Measurements from ENCODE around the gene EHD4.

EHD4 gene

GRCh38 chr15:41979493-41980266 is 7.3 kb upstream of the EHD4 start:
- no peak for DNase-seq (ENCODE audit: insufficient read length, low spot score)
- no peak for FAIRE-seq
- TF ChIP-seq CTCF (IDR thresholded peaks at IDR 0.05; ENCODE audit: insufficient read depth, missing control alignments) = no peak

- no peak for TF ChIP-seq CTCF (IDR thresholded peaks at IDR 0.05; ENCODE audit: insufficient read depth, missing control alignments)
- no peak for FAIRE-seq
- no peak for DNase-seq (ENCODE audit: insufficient read length, low spot score)
Measured at GRCh38 chr15:41978534-41978933, 6.2 kb upstream of the EHD4 start.

GRCh38 chr15:41977757-41978383 is 5.5 kb upstream of the EHD4 start:
- no peak for FAIRE-seq
- DNase-seq (ENCODE audit: insufficient read length, low spot score) = no peak
- TF ChIP-seq CTCF (IDR thresholded peaks at IDR 0.05; ENCODE audit: insufficient read depth, missing control alignments) = no peak

GRCh38 chr15:41975669-41976068 is 3.3 kb upstream of the EHD4 start:
- FAIRE-seq (no peak), DNase-seq (ENCODE audit: insufficient read length, low spot score) (no peak)
- TF ChIP-seq CTCF (IDR thresholded peaks at IDR 0.05; ENCODE audit: insufficient read depth, missing control alignments) = no peak

- no peak for TF ChIP-seq CTCF (IDR thresholded peaks at IDR 0.05; ENCODE audit: insufficient read depth, missing control alignments)
- DNase-seq (ENCODE audit: insufficient read length, low spot score) (no peak), FAIRE-seq (no peak)
Measured at GRCh38 chr15:41974041-41974440, 1.7 kb upstream of the EHD4 start.

- FAIRE-seq (no peak), DNase-seq (ENCODE audit: insufficient read length, low spot score) (no peak)
- TF ChIP-seq CTCF (IDR thresholded peaks at IDR 0.05; ENCODE audit: insufficient read depth, missing control alignments) = no peak
Measured at GRCh38 chr15:41971895-41972252, 483 bp downstream of the EHD4 start.
